ACC112 (cell line): ENCODE results near the gene GJC2.
"Not testable (repeated sequence)": the region's sequence is repeated elsewhere in the genome, so short reads cannot be mapped to it uniquely, and the experiment has no call there.

Source experiments
- H2AFZ ChIP-seq: fragments of 200-600 bp; sonication (generic); one replicate; pipeline ENCODE4 v1.6.0; 2017; ENCODE audit warnings: antibody characterized with exemption, low read length; ENCODE audit not compliant: unreplicated experiment
- H3K27ac ChIP-seq: fragments of 200-600 bp; sonication (generic); 2 replicates; pipeline ENCODE4 v1.5.1; 2014; ENCODE audit warnings: low read depth, mild to moderate bottlenecking, antibody characterized with exemption, low read length, moderate library complexity
- H3K27me3 ChIP-seq: fragments of 200-600 bp; sonication (generic); 2 replicates; pipeline ENCODE4 v1.6.1; 2014; ENCODE audit warnings: mild to moderate bottlenecking, antibody characterized with exemption, low read length, moderate library complexity, mixed read lengths; ENCODE audit not compliant: insufficient read depth
- H3K36me3 ChIP-seq: fragments of 200-600 bp; sonication (generic); 2 replicates; pipeline ENCODE4 v1.6.1; 2016; ENCODE audit warnings: mild to moderate bottlenecking, antibody characterized with exemption, low read length, moderate library complexity, mixed read lengths; ENCODE audit not compliant: insufficient read depth
- H3K4me1 ChIP-seq: fragments of 200-600 bp; sonication (generic); one replicate; pipeline ENCODE4 v1.6.1; 2016; ENCODE audit warnings: low read length, mixed read lengths; ENCODE audit not compliant: insufficient read depth, unreplicated experiment, control insufficient read depth
- H3K4me3 ChIP-seq: fragments of 200-600 bp; sonication (generic); 2 replicates; pipeline ENCODE4 v1.5.1; 2014; ENCODE audit warnings: mild to moderate bottlenecking, low read depth, low read length
- H3K79me2 ChIP-seq: fragments of 200-600 bp; sonication (generic); one replicate; pipeline ENCODE4 v1.6.0; 2016; ENCODE audit warnings: low read length; ENCODE audit not compliant: control insufficient read depth, unreplicated experiment, insufficient read depth

Gene GJC2

DNA sequence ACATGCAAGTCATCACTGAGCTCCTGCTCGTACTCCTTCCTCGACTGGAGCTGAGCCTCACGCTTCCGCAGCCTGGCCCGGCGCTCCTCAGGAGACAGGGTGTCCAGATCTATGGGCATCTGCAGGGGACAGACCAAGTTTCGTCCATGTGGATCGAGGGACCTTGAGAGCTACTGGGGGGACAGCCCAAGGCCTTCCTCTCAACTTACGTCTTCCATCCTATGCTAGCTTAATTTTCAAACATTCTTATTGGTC lies 43.0 kb upstream of the GJC2 start:
- Histone ChIP-seq H3K36me3 (no peaks in the 10 kb centered on the region), H3K27me3 (no peaks in the 10 kb centered on the region), H2AFZ (no peak overlapping the region), H3K4me1 (peaks cover 16% of the 10 kb centered on the region), H3K79me2 (peaks cover 16% of the 10 kb centered on the region), H3K27ac (no peak overlapping the region), H3K4me3 (no peak overlapping the region; the same call in 1 of the 2 replicates)

- H3K79me2 ChIP-seq: peaks cover 11% of the 10 kb centered on the region
- no peak overlapping the region for H3K27ac ChIP-seq
- H3K27me3 ChIP-seq: no peaks in the 10 kb centered on the region
- peaks cover 15% of the 10 kb centered on the region for H3K4me1 ChIP-seq
- no peak overlapping the region for H2AFZ ChIP-seq
- peak overlapping the region; percentile 89; the same call in 1 of the 2 replicates for H3K4me3 ChIP-seq
- H3K36me3 ChIP-seq: no peaks in the 10 kb centered on the region
Observed at GRCh38 chr1:228107636-228108035, 42.1 kb upstream of the GJC2 start.

- Histone ChIP-seq H2AFZ (no peak overlapping the region), H3K27me3 (no peaks in the 10 kb centered on the region), H3K27ac (no peak overlapping the region)
Observed at GRCh38 chr1:228108055-228108690, 41.6 kb upstream of the GJC2 start.

DNA sequence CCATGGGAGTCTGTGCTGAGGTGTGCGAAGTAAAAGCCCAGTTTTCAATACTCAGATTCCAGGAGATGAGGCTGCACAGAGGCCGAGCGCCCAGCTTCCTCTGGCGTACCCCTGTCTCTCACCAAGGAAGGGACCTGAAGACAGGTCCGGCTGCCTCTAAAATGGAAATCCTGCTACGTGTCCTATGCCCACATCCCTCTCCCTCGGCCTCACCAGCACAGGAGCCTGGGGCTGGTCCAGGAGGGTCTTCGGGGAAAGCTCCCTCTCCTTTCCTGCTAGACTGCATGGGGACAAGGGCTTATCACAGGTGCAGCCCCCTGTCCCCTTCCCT lies 41.0 kb upstream of the GJC2 start:
- Histone ChIP-seq H3K4me1 (peaks cover 15% of the 10 kb centered on the region), H3K36me3 (no peaks in the 10 kb centered on the region), H2AFZ (peak overlapping the region; percentile 26), H3K4me3 (peak overlapping the region; percentile 89), H3K27me3 (no peaks in the 10 kb centered on the region), H3K79me2 (peaks cover 11% of the 10 kb centered on the region), H3K27ac (no peak overlapping the region)

More at GRCh38 chr1:228108055-228108690, 41.6 kb upstream of the GJC2 start:
- Histone ChIP-seq H3K79me2 (peaks cover 11% of the 10 kb centered on the region), H3K4me1 (peaks cover 15% of the 10 kb centered on the region), H3K4me3 (peak overlapping the region; percentile 89), H3K36me3 (no peaks in the 10 kb centered on the region)

DNA sequence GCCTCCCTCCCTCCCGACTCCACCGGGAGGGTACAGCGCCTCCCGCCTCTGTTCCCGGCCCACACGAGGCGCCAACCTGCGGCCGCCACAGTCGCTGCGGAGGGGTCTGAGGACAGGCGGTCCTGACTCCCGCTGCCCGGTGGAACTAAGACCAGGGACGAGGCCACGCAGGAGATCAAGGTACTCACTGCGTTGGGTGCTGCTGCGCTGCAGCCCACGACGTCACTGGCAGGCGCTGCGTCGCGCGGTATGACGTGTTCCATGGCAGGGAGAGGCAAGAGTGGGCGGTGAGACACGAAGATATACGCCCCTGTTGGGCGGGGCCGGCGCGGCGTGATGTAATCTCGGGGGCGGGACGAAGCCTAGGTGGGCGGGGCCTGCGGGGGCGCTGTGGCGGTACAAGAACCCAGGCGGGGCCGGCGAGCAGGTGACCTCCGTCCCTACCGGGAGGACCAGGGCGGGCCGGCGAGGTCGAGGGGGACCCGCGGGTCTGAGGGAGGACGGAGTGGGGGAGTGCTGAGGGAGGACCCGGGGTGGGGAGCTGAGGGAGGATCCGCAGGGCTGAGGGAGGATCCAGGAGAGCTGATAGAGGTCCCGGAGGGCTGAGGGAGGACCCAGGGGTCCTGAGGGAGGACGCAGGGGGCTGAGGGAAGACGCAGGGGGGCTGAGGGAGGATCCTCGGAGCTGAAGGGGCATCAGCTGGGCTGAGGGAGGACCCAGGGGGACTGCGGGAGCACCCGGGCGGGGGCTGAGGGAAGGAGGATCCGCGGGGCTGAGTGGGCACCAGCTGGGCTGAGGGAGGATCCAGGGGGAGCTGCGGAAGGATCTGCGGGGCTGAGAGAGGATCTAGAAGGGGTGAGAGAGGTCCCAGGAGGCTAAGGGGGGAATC lies 40.4 kb upstream of the GJC2 start, which contains the start of gene MRPL55:
Gene MRPL55, minus strand, starts transcription at position 227 of the 889 bp plus-strand sequence. CDS start 1,039 bp downstream, outside the sequence.
- H3K4me1 ChIP-seq: peaks cover 10% of the 10 kb centered on the region
- peak within 1 kb of the TSS; percentile 94 for H2AFZ ChIP-seq

GRCh38 chr1:228109962-228110488 lies 39.7 kb upstream of the GJC2 start:
- Histone ChIP-seq H3K4me1 (peaks cover 7% of the 10 kb centered on the region), H3K79me2 (peaks cover 11% of the 10 kb centered on the region), H3K36me3 (no peaks in the 10 kb centered on the region), H3K4me3 (peak overlapping the region; percentile 89), H2AFZ (peak overlapping the region; percentile 94), H3K27me3 (no peaks in the 10 kb centered on the region), H3K27ac (no peak overlapping the region)

More for the DNA sequence above, 40.4 kb upstream of the GJC2 start, which contains the start of gene MRPL55:
- H3K79me2 ChIP-seq: peaks cover 11% of the 10 kb centered on the region
- no peaks in the 10 kb centered on the region for H3K27me3 ChIP-seq
- H3K27ac ChIP-seq: no peak within 1 kb of the TSS
- H3K4me3 ChIP-seq: peak within 1 kb of the TSS; percentile 89
- H3K36me3 ChIP-seq: no peaks in the 10 kb centered on the region

DNA sequence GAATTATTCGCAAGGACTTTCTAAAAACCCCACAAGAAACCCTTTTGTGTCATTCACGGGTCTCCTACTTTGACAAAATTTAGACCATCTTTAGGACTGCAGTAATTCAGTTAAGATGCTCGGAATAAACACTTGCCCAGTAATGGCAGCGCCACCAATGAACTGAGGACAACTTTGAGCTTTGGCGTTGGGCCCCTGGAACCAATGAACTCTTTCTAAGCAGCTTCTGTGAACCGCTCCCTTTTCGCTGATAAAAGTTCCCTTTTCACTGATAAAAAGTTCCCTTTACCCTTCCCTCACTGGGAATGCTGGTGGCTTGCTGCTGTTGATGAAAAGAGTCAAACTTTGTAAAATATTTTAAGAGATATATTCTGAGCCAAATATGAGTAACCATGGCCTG lies 39.2 kb upstream of the GJC2 start:
- Histone ChIP-seq H2AFZ (no peak overlapping the region), H3K4me3 (no peak overlapping the region; the same call in 1 of the 2 replicates), H3K27ac (no peak overlapping the region)

DNA sequence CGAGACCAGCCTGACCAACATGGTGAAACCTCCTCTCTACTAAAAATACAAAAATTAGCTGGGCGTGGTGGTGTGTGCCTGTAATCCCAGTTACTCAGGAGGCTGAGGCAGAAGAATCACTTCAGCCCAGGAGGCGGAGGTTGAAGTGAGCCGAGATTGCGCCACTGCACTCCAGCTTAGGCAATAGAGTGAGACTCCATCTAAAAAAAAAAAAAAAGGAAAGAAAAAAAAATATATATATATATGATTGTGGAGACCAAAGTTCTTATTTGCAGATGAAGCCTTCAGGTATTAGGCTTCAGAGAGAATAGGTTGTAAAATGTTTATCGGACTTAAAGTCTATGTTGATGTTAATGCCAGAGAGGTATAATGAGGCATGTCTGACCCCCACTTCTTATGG lies 38.4 kb upstream of the GJC2 start:
- not testable (repeated sequence) for H3K36me3 ChIP-seq, H3K4me3 ChIP-seq

More for the DNA sequence above, 39.2 kb upstream of the GJC2 start:
- peaks cover 7% of the 10 kb centered on the region for H3K4me1 ChIP-seq
- H3K79me2 ChIP-seq: peaks cover 11% of the 10 kb centered on the region
- no peaks in the 10 kb centered on the region for H3K27me3 ChIP-seq
- no peaks in the 10 kb centered on the region for H3K36me3 ChIP-seq

DNA sequence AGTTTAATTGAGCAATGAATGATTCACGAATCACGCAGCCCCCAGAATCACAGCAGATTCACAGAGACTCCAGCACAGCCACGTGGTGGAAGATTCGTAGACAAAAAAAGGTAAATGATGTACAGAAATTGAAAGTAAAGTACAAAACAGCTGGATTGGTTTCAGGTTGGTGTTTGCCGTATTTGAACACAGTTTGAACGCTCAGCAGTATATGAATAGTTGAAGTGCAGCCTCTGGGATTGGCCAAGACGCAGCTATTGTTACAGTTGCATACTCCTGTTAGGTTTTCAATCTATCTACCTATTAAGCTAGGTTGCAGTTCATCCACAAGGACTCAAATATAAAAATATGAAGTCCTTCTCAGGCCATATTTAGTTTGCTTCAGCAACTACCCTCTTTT lies 37.6 kb upstream of the GJC2 start:
- Histone ChIP-seq H3K4me3 (no peak overlapping the region), H2AFZ (no peak overlapping the region), H3K27ac (no peak overlapping the region), H3K79me2 (peaks cover 11% of the 10 kb centered on the region), H3K36me3 (no peaks in the 10 kb centered on the region), H3K27me3 (no peaks in the 10 kb centered on the region), H3K4me1 (peaks cover 7% of the 10 kb centered on the region)

More for the DNA sequence above, 38.4 kb upstream of the GJC2 start:
- H3K27me3 ChIP-seq, H2AFZ ChIP-seq, H3K4me1 ChIP-seq, H3K27ac ChIP-seq: not testable (repeated sequence)
- H3K79me2 ChIP-seq: peaks cover 11% of the 10 kb centered on the region

DNA sequence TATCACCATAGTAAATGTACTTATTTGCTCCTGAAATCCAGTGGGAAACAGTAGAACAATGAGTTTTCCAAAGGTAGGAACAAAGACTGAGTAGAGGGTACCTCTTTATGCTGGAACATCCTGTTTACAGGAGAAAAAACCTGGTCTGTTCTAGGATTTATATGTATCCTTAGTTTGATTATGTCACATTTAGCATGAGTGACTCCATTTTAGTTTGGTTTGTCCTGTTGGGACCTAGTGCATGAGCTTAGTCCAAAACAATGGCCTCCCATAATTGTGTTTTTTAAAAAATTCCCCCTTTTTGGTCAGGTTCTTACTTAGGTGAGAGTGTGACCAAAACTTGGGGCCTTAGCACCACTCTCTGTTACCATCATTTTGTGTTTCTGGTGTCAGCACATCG lies 37.1 kb upstream of the GJC2 start:
- Histone ChIP-seq H3K4me3 (no peak overlapping the region), H3K27me3 (no peaks in the 10 kb centered on the region), H3K27ac (no peak overlapping the region), H3K36me3 (no peaks in the 10 kb centered on the region), H3K79me2 (peaks cover 11% of the 10 kb centered on the region), H3K4me1 (peaks cover 7% of the 10 kb centered on the region), H2AFZ (no peak overlapping the region)
